H1 (cell line): ENCODE data around the gene SLC8B1. TPM values are rescaled to one million over a fixed set of nuclear protein-coding genes. Genes with fewer than 3 reads are reported as not detected.

ENCODE experiments used
- CTCF ChIA-PET: fragments of 300-600 bp; sonication (Branson Sonifier 250); formaldehyde crosslinking; loops from one replicate; lab custom pipeline; 2021; ENCODE audit not compliant: partially characterized antibody; lab: Charles Lee
- POLR2A ChIA-PET: fragments of 300-600 bp; sonication (Branson Sonifier 250); formaldehyde crosslinking; loops from one replicate; lab custom pipeline; 2021; ENCODE audit warnings: inconsistent platforms; ENCODE audit not compliant: partially characterized antibody; lab: Charles Lee
- DNase-seq, 2 experiments: peaks; one replicate each; pipeline versions ENCODE4 v3.0.0 to v3.0.0-alpha.2; 2010 to 2022; ENCODE audit warnings: low spot score in 2 of 2, low read depth in 1 of 2, mixed read lengths in 1 of 2
- FAIRE-seq: peaks from 2 replicates; lab custom pipeline; 2011; peaks lifted over from hg19 to GRCh38; lab: Jason Lieb, UNC
- H2AFZ ChIP-seq: 2 replicates; pipeline ENCODE4 v1.8.1; 2012; ENCODE audit warnings: low read length, inconsistent platforms
- H2AK5ac ChIP-seq: 2 replicates; pipeline ENCODE4 v1.6.1; 2013; ENCODE audit warnings: low read depth, low read length
- H2BK120ac ChIP-seq: replicated peaks from 2 replicates; pipeline ENCODE3; 2013; ENCODE audit warnings: low read depth, low read length, inconsistent platforms
- H2BK12ac ChIP-seq: 2 replicates; pipeline ENCODE4 v1.6.1; 2013; ENCODE audit warnings: low read depth, low read length
- H2BK15ac ChIP-seq: 2 replicates; pipeline ENCODE4 v1.6.1; 2013; ENCODE audit warnings: low read length
- H2BK20ac ChIP-seq: 2 replicates; pipeline ENCODE4 v1.6.1; 2013; ENCODE audit warnings: low read length
- H2BK5ac ChIP-seq: 2 replicates; pipeline ENCODE4 v1.6.1; 2013; ENCODE audit warnings: low read depth, low read length
- H3K14ac ChIP-seq: 2 replicates; pipeline ENCODE4 v1.6.1; 2013; ENCODE audit warnings: inconsistent platforms; ENCODE audit not compliant: insufficient read length
- H3K18ac ChIP-seq: 2 replicates; pipeline ENCODE4 v1.6.1; 2013; ENCODE audit warnings: low read length; ENCODE audit errors: extremely low read depth
- H3K23ac ChIP-seq: 2 replicates; pipeline ENCODE4 v1.6.1; 2013; ENCODE audit warnings: inconsistent platforms; ENCODE audit not compliant: insufficient read length
- H3K23me2 ChIP-seq: 2 replicates; pipeline ENCODE4 v1.6.1; 2013; ENCODE audit warnings: low read depth, low read length
- H3K27ac ChIP-seq: 2 replicates; pipeline ENCODE4 v1.6.1; 2011; ENCODE audit warnings: low read depth, low read length, inconsistent platforms
- H3K27me3 ChIP-seq, 4 experiments: replicated peaks in 1 of 4; 1 replicate in 1 of 4; 2 replicates in 3 of 4; pipeline versions ENCODE4 v1.6.1 to v1.8.1; 2011 to 2013; ENCODE audit warnings: low read length in 3 of 4, mild to moderate bottlenecking in 3 of 4, inconsistent platforms in 2 of 4, mixed read lengths in 2 of 4, moderate library complexity in 1 of 4; ENCODE audit not compliant: control insufficient read depth in 3 of 4, insufficient read depth in 3 of 4; ENCODE audit errors: extremely low read depth in 1 of 4
- H3K36me3 ChIP-seq, 4 experiments: 2 replicates each; pipeline versions ENCODE4 v1.6.1 to v1.8.1; 2011 to 2013; ENCODE audit warnings: mild to moderate bottlenecking in 4 of 4, low read length in 3 of 4, moderate library complexity in 2 of 4, control low read depth in 1 of 4, inconsistent platforms in 1 of 4; ENCODE audit not compliant: insufficient read depth in 4 of 4, control insufficient read depth in 2 of 4
- H3K4ac ChIP-seq: replicated peaks from 2 replicates; pipeline ENCODE3; 2013; ENCODE audit warnings: low read length, low read depth, mixed read lengths, inconsistent platforms; ENCODE audit not compliant: insufficient read length
- H3K4me1 ChIP-seq, 4 experiments: replicated peaks in 1 of 4; 1 replicate in 1 of 4; 2 replicates in 3 of 4; pipeline versions ENCODE4 v1.6.1 to v1.8.1; 2011 to 2013; ENCODE audit warnings: low read length in 3 of 4, inconsistent platforms in 2 of 4, mixed read lengths in 1 of 4; ENCODE audit not compliant: insufficient read depth in 4 of 4, control insufficient read depth in 3 of 4
- H3K4me2 ChIP-seq, 2 experiments: 2 replicates each; pipeline versions ENCODE4 v1.6.1 to v1.8.1; 2011 to 2013; ENCODE audit warnings: low read depth in 2 of 2, low read length in 2 of 2, control low read depth in 1 of 2, inconsistent platforms in 1 of 2, mild to moderate bottlenecking in 1 of 2; ENCODE audit not compliant: insufficient read depth in 1 of 2
- H3K4me3 ChIP-seq, 4 experiments: fragments of 200-600, 300-600 bp in 1 of 4; sonication (generic), shearing (Covaris generic), sonication (Bioruptor Twin) in 1 of 4; 2 replicates each; pipeline versions ENCODE4 v1.5.1 to v1.8.1; 2011 to 2016; ENCODE audit warnings: low read length in 4 of 4, low read depth in 3 of 4, control low read depth in 2 of 4, inconsistent platforms in 2 of 4, mild to moderate bottlenecking in 2 of 4, mixed read lengths in 1 of 4, moderate library complexity in 1 of 4; ENCODE audit not compliant: insufficient read depth in 2 of 4; ENCODE audit errors: extremely low read depth in 1 of 4
- H3K56ac ChIP-seq: replicated peaks from 2 replicates; pipeline ENCODE3; 2013; ENCODE audit warnings: low read depth, mild to moderate bottlenecking, mixed read lengths, low read length, inconsistent platforms; ENCODE audit not compliant: insufficient read length
- H3K79me1 ChIP-seq: 2 replicates; pipeline ENCODE4 v1.6.1; 2013; ENCODE audit warnings: low read depth, low read length, control low read depth
- H3K79me2 ChIP-seq, 2 experiments: 2 replicates each; pipeline versions ENCODE4 v1.6.1 to v1.8.1; 2012 to 2013; ENCODE audit warnings: low read length in 2 of 2, mild to moderate bottlenecking in 2 of 2, inconsistent platforms in 1 of 2; ENCODE audit not compliant: insufficient read depth in 2 of 2, control insufficient read depth in 1 of 2
- H3K9ac ChIP-seq, 4 experiments: replicated peaks in 1 of 4; 1 replicate in 1 of 4; 2 replicates in 3 of 4; pipeline versions ENCODE4 v1.6.1 to v1.8.1; 2011 to 2013; ENCODE audit warnings: low read depth in 3 of 4, low read length in 3 of 4, control low read depth in 2 of 4, mild to moderate bottlenecking in 2 of 4, moderate library complexity in 2 of 4, inconsistent platforms in 1 of 4; ENCODE audit errors: extremely low read depth in 1 of 4
- H3K9me3 ChIP-seq, 2 experiments: 2 replicates each; pipeline versions ENCODE4 v1.6.1 to v1.8.1; 2012 to 2013; ENCODE audit warnings: mild to moderate bottlenecking in 2 of 2, moderate library complexity in 2 of 2, control low read depth in 1 of 2, inconsistent platforms in 1 of 2, low read depth in 1 of 2, low read length in 1 of 2, mixed read lengths in 1 of 2; ENCODE audit not compliant: insufficient read depth in 2 of 2
- H4K20me1 ChIP-seq, 2 experiments: replicated peaks in 1 of 2; 2 replicates each; pipeline versions ENCODE3 to v1.8.1; 2011 to 2013; ENCODE audit warnings: inconsistent platforms in 2 of 2, low read length in 2 of 2, mild to moderate bottlenecking in 1 of 2; ENCODE audit not compliant: insufficient read depth in 2 of 2, control insufficient read depth in 1 of 2
- H4K5ac ChIP-seq: 2 replicates; pipeline ENCODE4 v1.6.1; 2013; ENCODE audit warnings: low read length, low read depth, mixed read lengths, inconsistent platforms; ENCODE audit not compliant: insufficient read length
- H4K8ac ChIP-seq: 2 replicates; pipeline ENCODE4 v1.8.0; 2013; ENCODE audit warnings: mild to moderate bottlenecking, moderate library complexity, low read length, inconsistent platforms; ENCODE audit not compliant: insufficient read depth; ENCODE audit errors: extremely low read depth
- H4K91ac ChIP-seq: replicated peaks from 2 replicates; pipeline ENCODE3; 2013; ENCODE audit warnings: low read length, mixed read lengths, inconsistent platforms; ENCODE audit not compliant: insufficient read length
- WGBS, 2 experiments: shearing (Covaris generic) in 1 of 2; methylation state at CpG; one replicate each; pipeline versions ENCODE4 v1.1.6 to v1.1.7; 2013 to 2015; ENCODE audit warnings: low lambda C conversion rate in 2 of 2, mixed read lengths in 2 of 2, inconsistent platforms in 1 of 2, low coverage in 1 of 2, missing lambda C conversion rate in 1 of 2; ENCODE audit not compliant: insufficient replicate concordance in 2 of 2, insufficient coverage in 1 of 2, insufficient read length in 1 of 2; ENCODE audit errors: extremely low coverage in 1 of 2, missing lambda C conversion rate in 1 of 2; 5-methylcytosine and 5-hydroxymethylcytosine counted together
- polyA plus RNA-seq, 7 experiments: library from polyadenylated mRNA; depleted of rRNA in 3 of 7; stranded (reverse) in 5 of 7; unstranded in 2 of 7; fragments of >200 nt in 5 of 7; fragments of 200-250 nt in 2 of 7; gene quantifications; 1 replicate in 5 of 7; 2 replicates in 1 of 7; 4 replicates in 1 of 7; pipeline versions ENCODE4 v1.2.1 to v1.2.3, GENCODE V29; 2011 to 2013; ENCODE audit warnings: missing spikeins in 2 of 7, mixed read lengths in 2 of 7
- total RNA-seq: library from RNA; stranded (reverse); fragmentation: NEBNext Ultra II Directional; extraction: Animal tissue kit (Norgen Biotek cat#: 25700); gene quantifications from 2 replicates; pipeline ENCODE4 v1.2.1, GENCODE V29; 2021

The SLC8B1 gene
- total and polyA plus RNA-seq, 2 of the 8 experiments (the other 6 are each of a cell fraction or from before 2014, with no cell fraction given): 11.2 to 19.1 TPM

GRCh38 chr12:113273053-113273725 is 61.7 kb downstream of the SLC8B1 start:
- Histone ChIP-seq H4K20me1 (peaks cover 0 to 8% of the 10 kb centered on the region in 2 experiments), H3K23me2 (no peaks in the 10 kb centered on the region)
- no peak for DNase-seq

More at GRCh38 chr12:113273053-113273725, 61.7 kb downstream of the SLC8B1 start:
- Histone ChIP-seq H2BK15ac (no peak overlapping the region), H3K14ac (no peak overlapping the region), H3K27ac (no peak overlapping the region), H3K4ac (no peak overlapping the region), H2AFZ (no peak overlapping the region), H3K79me1 (no peaks in the 10 kb centered on the region), H3K23ac (no peak overlapping the region), H3K4me2 (no peak overlapping the region), H3K9me3 (no peaks in the 10 kb centered on the region), H3K9ac (no peak overlapping the region), H3K79me2 (no peaks in the 10 kb centered on the region), H2BK20ac (no peak overlapping the region), H3K56ac (no peak overlapping the region), H3K4me1 (no peaks in the 10 kb centered on the region; a peak in 1 of 7 replicates), H3K36me3 (peaks cover 0 to 2% (median 0%) of the 10 kb centered on the region in 4 experiments; a peak in 3 of 8 replicates), H2BK5ac (no peak overlapping the region; the same call in 1 of the 2 replicates), H4K91ac (no peak overlapping the region), H4K5ac (no peak overlapping the region), H2BK120ac (no peak overlapping the region), H2AK5ac (no peak overlapping the region), H3K27me3 (no peaks in the 10 kb centered on the region), H3K18ac (no peak overlapping the region), H2BK12ac (no peak overlapping the region), H4K8ac (no peak overlapping the region), H3K4me3 (no peak overlapping the region)
- ChIA-PET CTCF (no interaction called here), POLR2A (interaction anchor here (1.0 to 1.8 kb wide), 3 partner anchors 8 to 86 kb away, joined by 3 to 4 read pairs (median 3); no protein-coding TSS in a partner anchor)
- WGBS, 2 experiments: 87% methylated on average over 13 of the region's 13 CpGs; no CpG with 5 or more reads in 1 of the 2 experiments
- no peak for FAIRE-seq
